GM18508 (cell line): Measurements from ENCODE around the gene MAGI1.

ENCODE experiments used
- ATAC-seq: cut with Tn5 transposase; IDR thresholded peaks from one replicate; pipeline ENCODE4 v1.9.1; 2021; ENCODE audit warnings: moderate number of reproducible peaks; ENCODE audit not compliant: insufficient read depth, unreplicated experiment

MAGI1 gene

GRCh38 chr3:65659396-65659795 lies 379.3 kb downstream of the MAGI1 start:
- no peak for ATAC-seq

- ATAC-seq, result no peak
Measured at GRCh38 chr3:65658401-65658800, 380.3 kb downstream of the MAGI1 start.

- no peak for ATAC-seq
Measured at GRCh38 chr3:65655061-65655460, 383.7 kb downstream of the MAGI1 start.

GRCh38 chr3:65653731-65654130 lies 385.0 kb downstream of the MAGI1 start:
- ATAC-seq, result no peak

GRCh38 chr3:65650247-65650646 lies 388.5 kb downstream of the MAGI1 start:
- ATAC-seq, result no peak

- no peak for ATAC-seq
Measured at GRCh38 chr3:65647369-65647768, 391.3 kb downstream of the MAGI1 start.

GRCh38 chr3:65642883-65643282 lies 395.8 kb downstream of the MAGI1 start:
- ATAC-seq, result no peak

GRCh38 chr3:65641777-65642176 lies 396.9 kb downstream of the MAGI1 start:
- no peak for ATAC-seq

- ATAC-seq, result no peak
Measured at GRCh38 chr3:65641045-65641444, 397.7 kb downstream of the MAGI1 start.

- ATAC-seq, result no peak
Measured at GRCh38 chr3:65639444-65639843, 399.3 kb downstream of the MAGI1 start.

- ATAC-seq, result no peak
Measured at GRCh38 chr3:65638301-65638700, 400.4 kb downstream of the MAGI1 start.

- ATAC-seq, result no peak
Measured at GRCh38 chr3:65636326-65636725, 402.4 kb downstream of the MAGI1 start.

GRCh38 chr3:65635657-65636056 lies 403.1 kb downstream of the MAGI1 start:
- ATAC-seq, result no peak

- no peak for ATAC-seq
Measured at GRCh38 chr3:65633018-65633638, 405.6 kb downstream of the MAGI1 start.

- ATAC-seq, result no peak
Measured at GRCh38 chr3:65632414-65632813, 406.3 kb downstream of the MAGI1 start.

GRCh38 chr3:65628978-65629377 lies 409.7 kb downstream of the MAGI1 start:
- ATAC-seq, result no peak

GRCh38 chr3:65627062-65627461 lies 411.7 kb downstream of the MAGI1 start:
- no peak for ATAC-seq

GRCh38 chr3:65625305-65625704 lies 413.4 kb downstream of the MAGI1 start:
- no peak for ATAC-seq

- no peak for ATAC-seq
Measured at GRCh38 chr3:65623362-65623761, 415.4 kb downstream of the MAGI1 start.

GRCh38 chr3:65619888-65620287 lies 418.8 kb downstream of the MAGI1 start:
- no peak for ATAC-seq

GRCh38 chr3:65619451-65619881 lies 419.3 kb downstream of the MAGI1 start:
- ATAC-seq, result no peak

GRCh38 chr3:65618599-65618998 lies 420.1 kb downstream of the MAGI1 start:
- ATAC-seq, result no peak

- no peak for ATAC-seq
Measured at GRCh38 chr3:65617787-65618186, 420.9 kb downstream of the MAGI1 start.
